Chondrocyte (in vitro differentiated cells): ENCODE data around the gene ARHGAP26. TPM values are rescaled to one million over a fixed set of nuclear protein-coding genes. Genes with fewer than 3 reads are reported as not detected.

Experiments
- DNase-seq: peaks from one replicate; pipeline ENCODE4 v3.0.0; 2021; ENCODE audit warnings: mixed read lengths, low spot score
- H3K27ac Mint-ChIP-seq: one replicate; pipeline ENCODE4 v1.8.0; 2021; ENCODE audit warnings: mild to moderate bottlenecking, moderate library complexity, mixed read lengths; ENCODE audit not compliant: unreplicated experiment
- H3K27me3 Mint-ChIP-seq: 2 replicates; pipeline ENCODE4 v1.8.0; 2021; ENCODE audit warnings: low read depth, mixed read lengths
- H3K36me3 Mint-ChIP-seq: 2 replicates; pipeline ENCODE4 v1.8.0; 2021; ENCODE audit warnings: low read depth, mixed read lengths
- H3K4me1 Mint-ChIP-seq: 2 replicates; pipeline ENCODE4 v1.8.0; 2021; ENCODE audit warnings: low read depth, mild to moderate bottlenecking, mixed read lengths
- H3K4me3 Mint-ChIP-seq: one replicate; pipeline ENCODE4 v1.8.0; 2021; ENCODE audit warnings: mild to moderate bottlenecking, moderate library complexity, mixed read lengths; ENCODE audit not compliant: unreplicated experiment
- H3K9me3 Mint-ChIP-seq: 2 replicates; pipeline ENCODE4 v1.8.0; 2021; ENCODE audit warnings: low read depth, mixed read lengths
- CTCF ChIP-seq: fragments of 200-600 bp; sonication (generic); IDR thresholded peaks from 2 replicates; pipeline ENCODE4 v1.5.0; 2021; ENCODE audit warnings: antibody characterized with exemption, mild to moderate bottlenecking, moderate library complexity
- total RNA-seq: library from RNA; stranded (reverse); gene quantifications from 3 replicates; pipeline ENCODE4 v1.2.1, GENCODE V29; 2021

Gene ARHGAP26
- total RNA-seq, 1 donor from 2014 or later = 16.4 TPM

- no peaks in the 10 kb centered on the region for H3K36me3 Mint-ChIP-seq
- H3K4me3 Mint-ChIP-seq = peak overlapping the region; percentile 3
- no peak for TF ChIP-seq CTCF
- peak overlapping the region; percentile 83 for H3K27ac Mint-ChIP-seq
- no peaks in the 10 kb centered on the region for H3K27me3 Mint-ChIP-seq
- no peak for DNase-seq
- no peaks in the 10 kb centered on the region for H3K9me3 Mint-ChIP-seq
- H3K4me1 Mint-ChIP-seq = peaks cover 95% of the 10 kb centered on the region
Observed at GRCh38 chr5:143059355-143059754, 289.2 kb downstream of the ARHGAP26 start.

GRCh38 chr5:143059976-143060765 is 290.0 kb downstream of the ARHGAP26 start:
- TF ChIP-seq CTCF = no peak
- peak overlapping the region; percentile 83 for H3K27ac Mint-ChIP-seq
- H3K4me1 Mint-ChIP-seq = peaks cover 95% of the 10 kb centered on the region
- no peak overlapping the region for H3K4me3 Mint-ChIP-seq
- DNase-seq = no peak
- no peaks in the 10 kb centered on the region for H3K36me3 Mint-ChIP-seq
- no peaks in the 10 kb centered on the region for H3K27me3 Mint-ChIP-seq
- no peaks in the 10 kb centered on the region for H3K9me3 Mint-ChIP-seq

GRCh38 chr5:143061161-143061945 is 291.2 kb downstream of the ARHGAP26 start:
- Mint-ChIP-seq H3K27ac (peak overlapping the region; percentile 65), H3K27me3 (no peaks in the 10 kb centered on the region), H3K9me3 (no peaks in the 10 kb centered on the region), H3K4me3 (no peak overlapping the region), H3K36me3 (no peaks in the 10 kb centered on the region), H3K4me1 (peaks cover 88% of the 10 kb centered on the region)
- TF ChIP-seq CTCF = no peak
- DNase-seq = no peak

- Mint-ChIP-seq H3K9me3 (no peaks in the 10 kb centered on the region), H3K36me3 (no peaks in the 10 kb centered on the region), H3K4me3 (no peak overlapping the region), H3K27me3 (no peaks in the 10 kb centered on the region), H3K27ac (no peak overlapping the region), H3K4me1 (peaks cover 84% of the 10 kb centered on the region)
- TF ChIP-seq CTCF = no peak
- DNase-seq = no peak
Observed at GRCh38 chr5:143062379-143062778, 292.2 kb downstream of the ARHGAP26 start.

- Mint-ChIP-seq H3K4me1 (peaks cover 77% of the 10 kb centered on the region), H3K9me3 (no peaks in the 10 kb centered on the region), H3K4me3 (no peak overlapping the region), H3K27ac (peak overlapping the region; percentile 53), H3K36me3 (peaks cover 2% of the 10 kb centered on the region), H3K27me3 (no peaks in the 10 kb centered on the region)
- TF ChIP-seq CTCF = no peak
- no peak for DNase-seq
Observed at GRCh38 chr5:143063175-143063970, 293.2 kb downstream of the ARHGAP26 start.
